HepG2 (cell line): ENCODE measurements around the gene MUL1. TPM values are rescaled to one million over a fixed set of nuclear protein-coding genes. Genes with fewer than 3 reads are reported as not detected.

Experiments
- ATF3 ChIP-seq: sonication (generic); formaldehyde crosslinking; IDR thresholded peaks from 2 replicates; pipeline ENCODE4 v1.4.0; 2020; ENCODE audit warnings: missing genetic modification reagents
- GFI1 ChIP-seq: sonication (generic); formaldehyde crosslinking; IDR thresholded peaks from 2 replicates; pipeline ENCODE4 v1.5.0; 2020; ENCODE audit warnings: missing genetic modification reagents, mild to moderate bottlenecking, borderline replicate concordance
- GTF2F1 ChIP-seq: fragments of 150-350 bp; IDR thresholded peaks from 2 replicates; pipeline ENCODE4 v1.6.1; 2014; ENCODE audit warnings: low read length
- HDAC6 ChIP-seq: fragments of 200-600 bp; sonication (generic); IDR thresholded peaks from 2 replicates; pipeline ENCODE4 v1.7.0; 2017; ENCODE audit warnings: mild to moderate bottlenecking, antibody characterized with exemption, low read length, low read depth
- JARID2 ChIP-seq: sonication (generic); formaldehyde crosslinking; IDR thresholded peaks from 2 replicates; pipeline ENCODE4 v1.8.1; 2023; ENCODE audit warnings: missing genetic modification reagents, inconsistent platforms; ENCODE audit not compliant: insufficient replicate concordance
- PCBP1 ChIP-seq: fragments of 200-400 bp; formaldehyde crosslinking; IDR thresholded peaks from 2 replicates; pipeline ENCODE4 v1.6.1; 2017; ENCODE audit warnings: mild to moderate bottlenecking, low read depth, low read length, borderline replicate concordance
- PRMT3 ChIP-seq: sonication (generic); formaldehyde crosslinking; IDR thresholded peaks from 2 replicates; pipeline ENCODE4 v1.8.1; 2022; ENCODE audit warnings: low read depth, mild to moderate bottlenecking, moderate library complexity, missing genetic modification reagents, borderline replicate concordance
- RXRB ChIP-seq: IDR thresholded peaks from 2 replicates; pipeline ENCODE4 v1.6.1; 2016; ENCODE audit warnings: borderline replicate concordance, missing genetic modification reagents, missing compliant biosample characterization
- ZFX ChIP-seq: sonication (generic); formaldehyde crosslinking; IDR thresholded peaks from 2 replicates; pipeline ENCODE4 v1.4.0; 2020; ENCODE audit warnings: mild to moderate bottlenecking, low read depth, missing genetic modification reagents, moderate library complexity
- ZNF362 ChIP-seq: sonication (generic); formaldehyde crosslinking; IDR thresholded peaks from 2 replicates; pipeline ENCODE4 v1.4.0; 2020; ENCODE audit warnings: missing genetic modification reagents, mild to moderate bottlenecking, borderline replicate concordance
- ZNF777 ChIP-seq: sonication (generic); formaldehyde crosslinking; IDR thresholded peaks from 2 replicates; pipeline ENCODE4 v1.4.0; 2020; ENCODE audit warnings: missing genetic modification reagents
- polyA plus RNA-seq, 8 experiments: library from polyadenylated mRNA; depleted of rRNA in 3 of 8; stranded (reverse) in 7 of 8; unstranded in 1 of 8; fragments of >200 nt; fragmentation: Illumina TruSeq in 4 of 8; extraction: Trizol in 4 of 8; gene quantifications; 2 replicates each; pipeline versions ENCODE4 v1.2.1 to v1.2.3, GENCODE V29; 2011 to 2016; ENCODE audit warnings: low read depth in 4 of 8, missing spikeins in 1 of 8, mixed read lengths in 1 of 8; ENCODE audit not compliant: insufficient read depth in 1 of 8
- total RNA-seq, 5 experiments: library from RNA; depleted of rRNA; stranded (reverse); fragments of >200 nt; fragmentation: Illumina TruSeq; extraction: Trizol; gene quantifications; 2 replicates each; pipeline ENCODE4 v1.2.3, GENCODE V29; 2016; ENCODE audit warnings: low read depth in 1 of 5
- TF ChIP-seq, protein P1 (sequence below), 2 experiments: IDR thresholded peaks; 2 replicates each; pipeline ENCODE4 v1.6.1; 2011 to 2012; ENCODE audit warnings: low read length in 2 of 2, borderline replicate concordance in 1 of 2, low read depth in 1 of 2, mild to moderate bottlenecking in 1 of 2, moderate library complexity in 1 of 2
- TF ChIP-seq, protein P2 (sequence below): IDR thresholded peaks from 2 replicates; pipeline ENCODE4 v1.6.1; 2018; ENCODE audit warnings: missing genetic modification reagents
- TF ChIP-seq, protein P3 (sequence below): sonication (generic); formaldehyde crosslinking; IDR thresholded peaks from 2 replicates; pipeline ENCODE4 v1.9.0; 2022; ENCODE audit warnings: low read depth, missing genetic modification reagents
- TF ChIP-seq, protein P4 (sequence below): sonication (generic); formaldehyde crosslinking; IDR thresholded peaks from 2 replicates; pipeline ENCODE4; 2020; ENCODE audit warnings: missing genetic modification reagents, mild to moderate bottlenecking, borderline replicate concordance

Gene MUL1
- total and polyA plus RNA-seq, 2 of the 13 experiments (the other 11 are each of a cell fraction or from before 2014, with no cell fraction given), result 21.5 to 26.5 TPM

GRCh38 chr1:20486457-20487235, 21.3 kb downstream of the MUL1 start (continued):
- TF ChIP-seq, protein P1, sequence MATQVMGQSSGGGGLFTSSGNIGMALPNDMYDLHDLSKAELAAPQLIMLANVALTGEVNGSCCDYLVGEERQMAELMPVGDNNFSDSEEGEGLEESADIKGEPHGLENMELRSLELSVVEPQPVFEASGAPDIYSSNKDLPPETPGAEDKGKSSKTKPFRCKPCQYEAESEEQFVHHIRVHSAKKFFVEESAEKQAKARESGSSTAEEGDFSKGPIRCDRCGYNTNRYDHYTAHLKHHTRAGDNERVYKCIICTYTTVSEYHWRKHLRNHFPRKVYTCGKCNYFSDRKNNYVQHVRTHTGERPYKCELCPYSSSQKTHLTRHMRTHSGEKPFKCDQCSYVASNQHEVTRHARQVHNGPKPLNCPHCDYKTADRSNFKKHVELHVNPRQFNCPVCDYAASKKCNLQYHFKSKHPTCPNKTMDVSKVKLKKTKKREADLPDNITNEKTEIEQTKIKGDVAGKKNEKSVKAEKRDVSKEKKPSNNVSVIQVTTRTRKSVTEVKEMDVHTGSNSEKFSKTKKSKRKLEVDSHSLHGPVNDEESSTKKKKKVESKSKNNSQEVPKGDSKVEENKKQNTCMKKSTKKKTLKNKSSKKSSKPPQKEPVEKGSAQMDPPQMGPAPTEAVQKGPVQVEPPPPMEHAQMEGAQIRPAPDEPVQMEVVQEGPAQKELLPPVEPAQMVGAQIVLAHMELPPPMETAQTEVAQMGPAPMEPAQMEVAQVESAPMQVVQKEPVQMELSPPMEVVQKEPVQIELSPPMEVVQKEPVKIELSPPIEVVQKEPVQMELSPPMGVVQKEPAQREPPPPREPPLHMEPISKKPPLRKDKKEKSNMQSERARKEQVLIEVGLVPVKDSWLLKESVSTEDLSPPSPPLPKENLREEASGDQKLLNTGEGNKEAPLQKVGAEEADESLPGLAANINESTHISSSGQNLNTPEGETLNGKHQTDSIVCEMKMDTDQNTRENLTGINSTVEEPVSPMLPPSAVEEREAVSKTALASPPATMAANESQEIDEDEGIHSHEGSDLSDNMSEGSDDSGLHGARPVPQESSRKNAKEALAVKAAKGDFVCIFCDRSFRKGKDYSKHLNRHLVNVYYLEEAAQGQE (IDR thresholded peaks at IDR 0.05; ENCODE audit: borderline replicate concordance in 1 of 2, low read depth in 1 of 2, low read length in 2 of 2), result no peak; a peak in 1 of 4 replicates
- peak; percentile 73 for TF ChIP-seq ZNF777 (CRISPR knock-in tag)
- TF ChIP-seq ZNF362, result no peak
- TF ChIP-seq, protein P2, sequence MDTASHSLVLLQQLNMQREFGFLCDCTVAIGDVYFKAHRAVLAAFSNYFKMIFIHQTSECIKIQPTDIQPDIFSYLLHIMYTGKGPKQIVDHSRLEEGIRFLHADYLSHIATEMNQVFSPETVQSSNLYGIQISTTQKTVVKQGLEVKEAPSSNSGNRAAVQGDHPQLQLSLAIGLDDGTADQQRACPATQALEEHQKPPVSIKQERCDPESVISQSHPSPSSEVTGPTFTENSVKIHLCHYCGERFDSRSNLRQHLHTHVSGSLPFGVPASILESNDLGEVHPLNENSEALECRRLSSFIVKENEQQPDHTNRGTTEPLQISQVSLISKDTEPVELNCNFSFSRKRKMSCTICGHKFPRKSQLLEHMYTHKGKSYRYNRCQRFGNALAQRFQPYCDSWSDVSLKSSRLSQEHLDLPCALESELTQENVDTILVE (CRISPR knock-in tag), result 0 out of 2 replicates have a peak, but pooled peaks have one; percentile 29
- peak; percentile 41; the same call in 1 of the 2 replicates for TF ChIP-seq GTF2F1
- TF ChIP-seq, protein P3, sequence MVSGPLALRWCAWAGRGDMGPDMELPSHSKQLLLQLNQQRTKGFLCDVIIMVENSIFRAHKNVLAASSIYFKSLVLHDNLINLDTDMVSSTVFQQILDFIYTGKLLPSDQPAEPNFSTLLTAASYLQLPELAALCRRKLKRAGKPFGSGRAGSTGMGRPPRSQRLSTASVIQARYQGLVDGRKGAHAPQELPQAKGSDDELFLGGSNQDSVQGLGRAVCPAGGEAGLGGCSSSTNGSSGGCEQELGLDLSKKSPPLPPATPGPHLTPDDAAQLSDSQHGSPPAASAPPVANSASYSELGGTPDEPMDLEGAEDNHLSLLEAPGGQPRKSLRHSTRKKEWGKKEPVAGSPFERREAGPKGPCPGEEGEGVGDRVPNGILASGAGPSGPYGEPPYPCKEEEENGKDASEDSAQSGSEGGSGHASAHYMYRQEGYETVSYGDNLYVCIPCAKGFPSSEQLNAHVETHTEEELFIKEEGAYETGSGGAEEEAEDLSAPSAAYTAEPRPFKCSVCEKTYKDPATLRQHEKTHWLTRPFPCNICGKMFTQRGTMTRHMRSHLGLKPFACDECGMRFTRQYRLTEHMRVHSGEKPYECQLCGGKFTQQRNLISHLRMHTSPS (CRISPR knock-in tag), result peak; percentile 87
- TF ChIP-seq JARID2 (CRISPR knock-in tag), result no peak
- no peak for TF ChIP-seq HDAC6
- TF ChIP-seq PCBP1, result peak; percentile 95
- peak; percentile 55; the same call in 1 of the 2 replicates for TF ChIP-seq PRMT3 (CRISPR knock-in tag)
- TF ChIP-seq, protein P4, sequence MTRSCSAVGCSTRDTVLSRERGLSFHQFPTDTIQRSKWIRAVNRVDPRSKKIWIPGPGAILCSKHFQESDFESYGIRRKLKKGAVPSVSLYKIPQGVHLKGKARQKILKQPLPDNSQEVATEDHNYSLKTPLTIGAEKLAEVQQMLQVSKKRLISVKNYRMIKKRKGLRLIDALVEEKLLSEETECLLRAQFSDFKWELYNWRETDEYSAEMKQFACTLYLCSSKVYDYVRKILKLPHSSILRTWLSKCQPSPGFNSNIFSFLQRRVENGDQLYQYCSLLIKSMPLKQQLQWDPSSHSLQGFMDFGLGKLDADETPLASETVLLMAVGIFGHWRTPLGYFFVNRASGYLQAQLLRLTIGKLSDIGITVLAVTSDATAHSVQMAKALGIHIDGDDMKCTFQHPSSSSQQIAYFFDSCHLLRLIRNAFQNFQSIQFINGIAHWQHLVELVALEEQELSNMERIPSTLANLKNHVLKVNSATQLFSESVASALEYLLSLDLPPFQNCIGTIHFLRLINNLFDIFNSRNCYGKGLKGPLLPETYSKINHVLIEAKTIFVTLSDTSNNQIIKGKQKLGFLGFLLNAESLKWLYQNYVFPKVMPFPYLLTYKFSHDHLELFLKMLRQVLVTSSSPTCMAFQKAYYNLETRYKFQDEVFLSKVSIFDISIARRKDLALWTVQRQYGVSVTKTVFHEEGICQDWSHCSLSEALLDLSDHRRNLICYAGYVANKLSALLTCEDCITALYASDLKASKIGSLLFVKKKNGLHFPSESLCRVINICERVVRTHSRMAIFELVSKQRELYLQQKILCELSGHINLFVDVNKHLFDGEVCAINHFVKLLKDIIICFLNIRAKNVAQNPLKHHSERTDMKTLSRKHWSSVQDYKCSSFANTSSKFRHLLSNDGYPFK (CRISPR knock-in tag), result peak; percentile 69; the same call in 1 of the 2 replicates
- TF ChIP-seq RXRB (CRISPR knock-in tag), result peak; percentile 51; the same call in 1 of the 2 replicates
- peak; percentile 93 for TF ChIP-seq ZFX (CRISPR knock-in tag)
- 0 out of 2 replicates have a peak, but pooled peaks have one; percentile 22 for TF ChIP-seq GFI1 (CRISPR knock-in tag)
- peak; percentile 29; the same call in 1 of the 2 replicates for TF ChIP-seq ATF3 (CRISPR knock-in tag)
